ENCODE results near the gene UTP14C.
"Not testable (repeated sequence)": the region's sequence is repeated elsewhere in the genome, so short reads cannot be mapped to it uniquely, and the experiment has no call there.

Gene UTP14C

DNA sequence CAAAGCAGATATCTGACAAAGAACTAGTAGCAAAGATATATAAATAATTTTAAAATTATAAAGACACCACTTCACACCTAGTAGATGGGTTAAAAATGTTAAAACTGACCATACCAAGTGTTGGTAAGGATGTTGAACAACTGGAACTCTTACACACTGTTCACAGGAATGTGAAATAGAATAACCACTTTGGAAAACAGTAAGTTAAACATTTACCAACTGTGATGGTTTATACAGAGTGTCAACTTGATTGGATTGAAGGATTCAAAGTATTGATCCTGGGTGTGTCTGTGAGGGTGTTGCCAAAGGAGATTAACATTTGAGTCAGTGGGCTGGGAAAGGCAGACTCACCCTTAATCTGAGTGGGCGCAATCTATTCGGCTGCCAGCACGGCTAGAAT lies 19.2 kb downstream of the UTP14C start:
- no peak for DNase-seq (ENCODE audit: low spot score)

DNA sequence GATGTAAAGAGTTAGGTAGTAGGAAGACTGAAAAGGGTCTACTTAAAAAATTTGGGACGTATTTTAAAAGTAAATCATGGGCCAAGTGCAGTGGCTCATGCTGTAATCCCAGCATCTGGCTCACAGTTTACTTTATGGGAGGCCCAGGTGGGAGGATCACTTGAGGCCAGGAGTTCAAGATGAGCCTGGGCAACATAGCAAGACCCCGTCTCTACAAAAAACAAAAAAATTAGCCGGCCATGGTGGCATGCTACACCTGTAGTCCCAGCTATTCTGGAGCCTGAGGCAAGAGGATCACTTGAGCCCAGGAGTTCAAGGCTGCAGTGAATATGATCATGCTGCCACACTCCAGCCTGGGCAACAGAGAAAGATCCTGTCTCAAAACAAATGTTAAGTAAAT lies 23.0 kb downstream of the UTP14C start:
- no peak for DNase-seq (ENCODE audit: low spot score)

DNA sequence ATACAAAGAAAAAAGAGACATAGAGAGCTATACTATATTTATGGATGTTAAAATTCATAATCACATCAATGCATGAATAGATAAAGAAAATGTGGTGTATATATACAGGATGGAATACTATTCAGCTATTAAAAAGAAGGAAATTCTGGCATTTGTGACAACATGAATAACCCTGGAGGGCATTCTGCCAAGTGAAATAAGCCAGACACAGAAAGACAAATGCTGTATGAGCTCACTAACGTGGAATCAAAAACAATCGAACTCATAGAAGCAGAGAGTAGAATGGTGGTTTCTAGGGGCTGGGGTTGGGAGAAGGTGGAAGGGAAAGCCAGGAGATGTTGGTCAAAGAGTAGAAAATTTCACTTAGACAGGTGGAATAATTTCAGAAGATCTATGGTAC lies 24.0 kb downstream of the UTP14C start:
- no peak for DNase-seq (ENCODE audit: low spot score)

DNA sequence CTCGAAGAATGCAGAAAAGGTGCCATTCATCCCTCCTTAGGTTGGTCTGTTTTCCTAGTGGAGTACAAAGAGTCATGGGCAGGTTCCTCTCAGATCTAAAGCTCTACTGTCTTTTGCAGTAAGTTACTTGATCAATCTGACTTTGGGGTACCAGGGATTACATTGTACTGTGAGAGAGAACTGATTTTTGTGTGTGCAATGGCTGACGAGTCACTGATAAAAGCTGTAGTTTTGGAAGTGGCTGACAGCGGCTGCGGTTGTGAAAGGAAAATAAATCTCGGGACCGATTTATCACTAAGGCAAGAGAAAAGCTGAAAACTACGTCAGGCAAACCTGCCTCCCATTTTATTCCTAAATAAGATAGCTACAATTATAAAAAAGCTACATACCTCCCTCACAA lies 26.9 kb downstream of the UTP14C start:
- DNase-seq (ENCODE audit: low spot score), result no peak

DNA sequence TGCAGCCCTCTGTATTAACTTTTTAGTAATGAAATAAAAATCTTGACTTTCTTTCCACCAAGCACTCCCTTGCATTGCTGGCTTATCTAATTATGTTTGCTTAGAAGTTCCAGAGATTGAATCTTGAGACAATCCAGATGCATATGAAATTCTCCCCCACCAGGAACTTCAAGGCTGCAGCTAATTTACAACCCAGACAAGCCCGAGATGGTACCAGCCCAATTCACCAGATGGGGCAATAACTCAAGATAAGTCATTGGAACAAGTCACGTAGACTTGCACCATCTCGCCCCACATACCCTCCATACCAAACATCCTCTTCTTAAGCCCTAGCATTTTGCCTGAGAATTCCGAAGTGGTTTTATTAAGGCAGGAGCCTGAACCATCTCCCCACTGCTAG lies 29.0 kb downstream of the UTP14C start:
- no peak for DNase-seq (ENCODE audit: low spot score)

DNA sequence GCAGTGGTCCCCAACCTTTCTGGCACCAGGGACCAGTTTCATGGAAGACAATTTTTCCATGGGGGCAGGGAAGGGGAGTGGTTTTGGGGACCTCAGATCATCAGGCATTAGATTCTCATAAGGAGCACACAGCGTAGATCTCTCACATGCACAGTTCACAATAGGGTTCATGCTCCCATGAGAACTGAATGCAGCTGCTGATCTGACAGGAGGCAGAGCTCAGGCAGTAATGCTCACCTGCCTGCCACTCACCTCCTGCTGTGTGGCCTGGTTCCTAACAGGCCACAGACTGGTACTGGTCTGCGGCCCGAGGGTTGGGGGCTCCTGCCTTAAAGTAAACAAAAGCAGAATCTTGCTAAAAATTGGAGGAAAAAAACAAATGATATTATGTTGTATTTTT lies 36.6 kb downstream of the UTP14C start:
- DNase-seq (ENCODE audit: low spot score), result not testable (repeated sequence)

DNA sequence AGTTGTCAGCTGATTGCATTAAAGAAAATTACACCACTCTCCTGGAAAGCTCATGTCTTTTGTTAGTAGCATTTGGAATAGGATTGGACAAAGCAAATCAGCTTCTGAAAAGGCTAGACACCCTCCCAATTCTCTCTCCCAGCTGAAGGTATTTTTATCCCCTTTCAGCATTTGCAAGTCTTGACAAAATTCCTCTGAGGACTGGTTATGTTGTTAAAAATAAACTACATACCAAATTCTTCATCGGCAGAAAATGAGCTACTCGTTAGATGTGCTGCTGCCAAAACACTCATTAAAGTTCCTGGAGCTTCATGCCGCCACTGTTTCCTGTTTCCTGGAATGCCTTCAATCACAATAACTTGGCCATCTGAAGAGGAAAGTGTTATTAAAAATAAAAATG lies 37.1 kb downstream of the UTP14C start:
- DNase-seq (ENCODE audit: low spot score), result no peak

DNA sequence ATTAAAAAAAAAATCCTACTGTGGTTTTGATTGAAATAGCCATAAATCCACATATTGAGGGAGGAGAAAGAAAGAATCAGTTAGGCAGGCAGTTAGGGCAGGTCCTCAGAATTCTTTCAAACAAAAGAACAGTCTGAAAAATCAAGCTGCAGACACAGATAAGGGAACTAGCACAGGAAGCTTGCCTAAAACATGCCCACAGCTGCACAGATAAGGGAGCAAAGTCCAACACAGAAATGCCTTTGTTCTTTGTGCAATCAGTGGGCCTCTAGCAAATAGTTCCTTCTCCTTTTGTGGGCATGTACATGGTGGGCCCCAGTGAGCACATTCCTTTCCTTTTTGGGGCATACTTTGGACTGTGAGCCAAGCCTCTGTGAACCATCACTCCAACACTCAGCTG lies 42.7 kb downstream of the UTP14C start:
- DNase-seq (ENCODE audit: low spot score), result no peak

DNA sequence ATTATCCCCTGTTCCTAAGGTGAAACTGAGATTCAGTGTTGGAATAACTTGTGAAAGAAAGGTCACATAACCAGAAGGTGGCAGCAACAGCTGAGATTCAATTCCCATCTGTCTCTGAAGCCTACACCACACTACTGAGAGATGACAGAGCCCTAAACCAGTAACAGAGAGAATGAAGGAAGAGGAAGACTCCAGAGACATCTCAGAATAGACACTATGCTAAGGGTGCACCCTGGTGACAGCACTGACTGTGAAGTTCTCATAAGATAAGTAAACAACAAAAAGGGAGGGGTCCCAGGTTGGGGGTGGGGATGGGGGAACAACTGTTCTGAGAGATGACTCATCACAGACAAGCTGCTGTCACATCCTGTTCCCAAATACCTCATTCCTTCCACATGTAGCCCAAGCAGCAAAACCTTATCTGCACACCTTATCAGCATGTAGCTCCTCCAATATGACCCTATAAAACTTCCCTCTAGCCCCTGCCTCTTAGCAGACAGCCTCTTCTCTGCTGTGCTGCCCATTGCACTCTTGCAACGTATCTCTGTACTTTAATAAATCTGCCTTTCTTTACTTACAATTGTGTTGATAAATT lies 46.5 kb downstream of the UTP14C start:
- peak; percentile 39 for DNase-seq (ENCODE audit: low spot score)

Data from D341Med (cell line).